Measurements from ENCODE around the gene IGSF9.
A peak's percentile ranks its signal among the peaks of the same experiment; 100 is the strongest.

Gene IGSF9

GRCh38 chr1:159927211-159927848, 18.1 kb downstream of the IGSF9 start:
- no peaks in the 10 kb centered on the region for H3K36me3 ChIP-seq (ENCODE audit: control insufficient read depth in 2 of 2, insufficient read depth in 2 of 2, low read length in 2 of 2)
- no peaks in the 10 kb centered on the region for H3K27me3 ChIP-seq (ENCODE audit: control insufficient read depth in 2 of 2, insufficient read depth in 2 of 2, low read length in 2 of 2)
- H3K9ac ChIP-seq (ENCODE audit: low read depth in 1 of 2, low read length in 2 of 2), result no peak overlapping the region
- H3K27ac ChIP-seq (ENCODE audit: low read depth in 2 of 2, low read length in 2 of 2), result no peak overlapping the region
- no peak overlapping the region for H3K4me3 ChIP-seq (ENCODE audit: low read length in 2 of 2)
- H3K9me3 ChIP-seq (ENCODE audit: control insufficient read depth in 2 of 2, low read length in 2 of 2), result no peaks in the 10 kb centered on the region
- peaks cover 32 to 33% of the 10 kb centered on the region in 2 donors for H3K4me1 ChIP-seq (ENCODE audit: control insufficient read depth in 2 of 2, insufficient read depth in 2 of 2, low read length in 2 of 2)

GRCh38 chr1:159925719-159926078, 19.7 kb downstream of the IGSF9 start:
- peaks cover 41% of the 10 kb centered on the region in 2 donors for H3K4me1 ChIP-seq (ENCODE audit: control insufficient read depth in 2 of 2, insufficient read depth in 2 of 2, low read length in 2 of 2)
- H3K4me3 ChIP-seq (ENCODE audit: low read length in 2 of 2), result peak overlapping the region; percentile 97 to 98
- no peaks in the 10 kb centered on the region for H3K9me3 ChIP-seq (ENCODE audit: control insufficient read depth in 2 of 2, low read length in 2 of 2)
- peaks cover under 1 to 8% of the 10 kb centered on the region in 2 donors for H3K36me3 ChIP-seq (ENCODE audit: control insufficient read depth in 2 of 2, insufficient read depth in 2 of 2, low read length in 2 of 2)
- peak overlapping the region; percentile 76 to 90 for H3K9ac ChIP-seq (ENCODE audit: low read depth in 1 of 2, low read length in 2 of 2)
- peak overlapping the region; percentile 95 to 99 for H3K27ac ChIP-seq (ENCODE audit: low read depth in 2 of 2, low read length in 2 of 2)
- no peaks in the 10 kb centered on the region for H3K27me3 ChIP-seq (ENCODE audit: control insufficient read depth in 2 of 2, insufficient read depth in 2 of 2, low read length in 2 of 2)

- Histone ChIP-seq H3K4me1 (ENCODE audit: control insufficient read depth in 2 of 2, insufficient read depth in 2 of 2, low read length in 2 of 2) (peaks cover 41 to 42% of the 10 kb centered on the region in 2 donors), H3K27me3 (ENCODE audit: control insufficient read depth in 2 of 2, insufficient read depth in 2 of 2, low read length in 2 of 2) (no peaks in the 10 kb centered on the region), H3K9me3 (ENCODE audit: control insufficient read depth in 2 of 2, low read length in 2 of 2) (no peaks in the 10 kb centered on the region), H3K4me3 (ENCODE audit: low read length in 2 of 2) (peak within 1 kb of the TSS; percentile 97 to 98), H3K9ac (ENCODE audit: low read depth in 1 of 2, low read length in 2 of 2) (peak within 1 kb of the TSS; percentile 90 to 97), H3K36me3 (ENCODE audit: control insufficient read depth in 2 of 2, insufficient read depth in 2 of 2, low read length in 2 of 2) (peaks cover 7 to 14% of the 10 kb centered on the region in 2 donors), H3K27ac (ENCODE audit: low read depth in 2 of 2, low read length in 2 of 2) (peak within 1 kb of the TSS; percentile 95 to 99)
These were observed 20.4 kb downstream of the IGSF9 start, which contains the start of gene TAGLN2 for GRCh38 chr1:159924791-159925718. Gene TAGLN2, minus strand, starts transcription at chr1:159925507. Its CDS starts 4,998 bp downstream, at chr1:159920509.

- H3K9me3 ChIP-seq (ENCODE audit: control insufficient read depth in 2 of 2, low read length in 2 of 2), result no peaks in the 10 kb centered on the region
- H3K4me1 ChIP-seq (ENCODE audit: control insufficient read depth in 2 of 2, insufficient read depth in 2 of 2, low read length in 2 of 2), result peaks cover 43 to 47% of the 10 kb centered on the region in 2 donors
- no peaks in the 10 kb centered on the region for H3K27me3 ChIP-seq (ENCODE audit: control insufficient read depth in 2 of 2, insufficient read depth in 2 of 2, low read length in 2 of 2)
- H3K4me3 ChIP-seq (ENCODE audit: low read length in 2 of 2), result peak overlapping the region; percentile 97 to 98
- H3K27ac ChIP-seq (ENCODE audit: low read depth in 2 of 2, low read length in 2 of 2), result peak overlapping the region; percentile 95 to 99
- peak overlapping the region; percentile 90 to 97 for H3K9ac ChIP-seq (ENCODE audit: low read depth in 1 of 2, low read length in 2 of 2)
- peaks cover 15 to 23% of the 10 kb centered on the region in 2 donors for H3K36me3 ChIP-seq (ENCODE audit: control insufficient read depth in 2 of 2, insufficient read depth in 2 of 2, low read length in 2 of 2)
These were observed 21.2 kb downstream of the IGSF9 start for GRCh38 chr1:159924025-159924790.

GRCh38 chr1:159923203-159924024, 22.0 kb downstream of the IGSF9 start:
- Histone ChIP-seq H3K27ac (ENCODE audit: low read depth in 2 of 2, low read length in 2 of 2) (peak overlapping the region; percentile 95 to 99), H3K9ac (ENCODE audit: low read depth in 1 of 2, low read length in 2 of 2) (peak overlapping the region; percentile 90 to 97), H3K9me3 (ENCODE audit: control insufficient read depth in 2 of 2, low read length in 2 of 2) (no peaks in the 10 kb centered on the region), H3K4me3 (ENCODE audit: low read length in 2 of 2) (peak overlapping the region; percentile 97 to 98), H3K27me3 (ENCODE audit: control insufficient read depth in 2 of 2, insufficient read depth in 2 of 2, low read length in 2 of 2) (no peaks in the 10 kb centered on the region), H3K36me3 (ENCODE audit: control insufficient read depth in 2 of 2, insufficient read depth in 2 of 2, low read length in 2 of 2) (peaks cover 23 to 31% of the 10 kb centered on the region in 2 donors), H3K4me1 (ENCODE audit: control insufficient read depth in 2 of 2, insufficient read depth in 2 of 2, low read length in 2 of 2) (peaks cover 50 to 53% of the 10 kb centered on the region in 2 donors)

GRCh38 chr1:159922511-159923202, 22.8 kb downstream of the IGSF9 start:
- Histone ChIP-seq H3K36me3 (ENCODE audit: control insufficient read depth in 2 of 2, insufficient read depth in 2 of 2, low read length in 2 of 2) (peaks cover 29 to 38% of the 10 kb centered on the region in 2 donors), H3K4me1 (ENCODE audit: control insufficient read depth in 2 of 2, insufficient read depth in 2 of 2, low read length in 2 of 2) (peaks cover 50 to 51% of the 10 kb centered on the region in 2 donors)

GRCh38 chr1:159921700-159922504, 23.5 kb downstream of the IGSF9 start:
- peak overlapping the region; percentile 97 to 98 for H3K4me3 ChIP-seq (ENCODE audit: low read length in 2 of 2)
- H3K36me3 ChIP-seq (ENCODE audit: control insufficient read depth in 2 of 2, insufficient read depth in 2 of 2, low read length in 2 of 2), result peaks cover 32 to 43% of the 10 kb centered on the region in 2 donors
- H3K9me3 ChIP-seq (ENCODE audit: control insufficient read depth in 2 of 2, low read length in 2 of 2), result no peaks in the 10 kb centered on the region
- H3K27ac ChIP-seq (ENCODE audit: low read depth in 2 of 2, low read length in 2 of 2), result peak overlapping the region; percentile 95 to 99
- peaks cover 50 to 51% of the 10 kb centered on the region in 2 donors for H3K4me1 ChIP-seq (ENCODE audit: control insufficient read depth in 2 of 2, insufficient read depth in 2 of 2, low read length in 2 of 2)
- no peaks in the 10 kb centered on the region for H3K27me3 ChIP-seq (ENCODE audit: control insufficient read depth in 2 of 2, insufficient read depth in 2 of 2, low read length in 2 of 2)
- H3K9ac ChIP-seq (ENCODE audit: low read depth in 1 of 2, low read length in 2 of 2), result peak overlapping the region; percentile 90 to 97

More at GRCh38 chr1:159922511-159923202, 22.8 kb downstream of the IGSF9 start:
- Histone ChIP-seq H3K9ac (ENCODE audit: low read depth in 1 of 2, low read length in 2 of 2) (peak overlapping the region; percentile 90 to 97), H3K9me3 (ENCODE audit: control insufficient read depth in 2 of 2, low read length in 2 of 2) (no peaks in the 10 kb centered on the region), H3K4me3 (ENCODE audit: low read length in 2 of 2) (peak overlapping the region; percentile 97 to 98), H3K27ac (ENCODE audit: low read depth in 2 of 2, low read length in 2 of 2) (peak overlapping the region; percentile 95 to 99), H3K27me3 (ENCODE audit: control insufficient read depth in 2 of 2, insufficient read depth in 2 of 2, low read length in 2 of 2) (no peaks in the 10 kb centered on the region)

GRCh38 chr1:159921251-159921650, 24.2 kb downstream of the IGSF9 start:
- no peaks in the 10 kb centered on the region for H3K27me3 ChIP-seq (ENCODE audit: control insufficient read depth in 2 of 2, insufficient read depth in 2 of 2, low read length in 2 of 2)
- H3K9me3 ChIP-seq (ENCODE audit: control insufficient read depth in 2 of 2, low read length in 2 of 2), result no peaks in the 10 kb centered on the region
- H3K36me3 ChIP-seq (ENCODE audit: control insufficient read depth in 2 of 2, insufficient read depth in 2 of 2, low read length in 2 of 2), result peaks cover 32 to 46% of the 10 kb centered on the region in 2 donors
- peak overlapping the region in 1 of 2 donors; percentile 98 for H3K4me3 ChIP-seq (ENCODE audit: low read length in 2 of 2)
- peak overlapping the region; percentile 95 to 99 for H3K27ac ChIP-seq (ENCODE audit: low read depth in 2 of 2, low read length in 2 of 2)
- H3K9ac ChIP-seq (ENCODE audit: low read depth in 1 of 2, low read length in 2 of 2), result no peak overlapping the region
- peaks cover 55% of the 10 kb centered on the region in 2 donors for H3K4me1 ChIP-seq (ENCODE audit: control insufficient read depth in 2 of 2, insufficient read depth in 2 of 2, low read length in 2 of 2)
